ENCODE measurements around the gene S100PBP.
"Not testable (repeated sequence)": the region's sequence is repeated elsewhere in the genome, so short reads cannot be mapped to it uniquely, and the experiment has no call there.

The S100PBP gene

GRCh38 chr1:32904797-32905196 lies 87.3 kb downstream of the S100PBP start:
- no peak for DNase-seq (ENCODE audit: low spot score)
- no peak for TF ChIP-seq CTCF (IDR thresholded peaks at IDR 0.05; ENCODE audit: borderline replicate concordance, control extremely low read depth, extremely low read depth, insufficient read depth, missing control alignments)
- in situ Hi-C loops (cut with MboI; ENCODE audit: low sequenced_read_pairs, unreplicated experiment): no loop called here

GRCh38 chr1:32905588-32905987 lies 88.1 kb downstream of the S100PBP start:
- DNase-seq (ENCODE audit: low spot score); in situ Hi-C loops (cut with MboI; ENCODE audit: low sequenced_read_pairs, unreplicated experiment): not testable (repeated sequence)

GRCh38 chr1:32906654-32907053 lies 89.2 kb downstream of the S100PBP start:
- in situ Hi-C loops (cut with MboI; ENCODE audit: low sequenced_read_pairs, unreplicated experiment): no loop called here
- no peak for TF ChIP-seq CTCF (IDR thresholded peaks at IDR 0.05; ENCODE audit: borderline replicate concordance, control extremely low read depth, extremely low read depth, insufficient read depth, missing control alignments)
- no peak for DNase-seq (ENCODE audit: low spot score)

- TF ChIP-seq CTCF (IDR thresholded peaks at IDR 0.05; ENCODE audit: borderline replicate concordance, control extremely low read depth, extremely low read depth, insufficient read depth, missing control alignments): no peak
- in situ Hi-C loops (cut with MboI; ENCODE audit: low sequenced_read_pairs, unreplicated experiment): no loop called here
- DNase-seq (ENCODE audit: low spot score): no peak
Observed at GRCh38 chr1:32907435-32907834, 90.0 kb downstream of the S100PBP start.
